IPS-18c (cell line): Measurements from ENCODE around the gene SP3.

ENCODE experiments used
- H3K4me3 ChIP-seq: 2 replicates; pipeline ENCODE4 v1.7.0; 2013; ENCODE audit warnings: low read depth, mild to moderate bottlenecking, low read length, moderate library complexity; ENCODE audit not compliant: insufficient read depth
- H3K9me3 ChIP-seq: one replicate; pipeline ENCODE4 v1.6.1; 2013; ENCODE audit warnings: mild to moderate bottlenecking, low read length, moderate library complexity; ENCODE audit not compliant: control insufficient read depth, insufficient read depth

The SP3 gene

GRCh38 chr2:173959358-173959884 lies 5.8 kb downstream of the SP3 start:
- H3K9me3 ChIP-seq, result peaks cover 4% of the 10 kb centered on the region
- H3K4me3 ChIP-seq, result no peak overlapping the region

- H3K9me3 ChIP-seq, result no peaks in the 10 kb centered on the region
- no peak overlapping the region for H3K4me3 ChIP-seq
Observed at GRCh38 chr2:173958198-173958846, 6.9 kb downstream of the SP3 start.

GRCh38 chr2:173957517-173957916 lies 7.7 kb downstream of the SP3 start:
- Histone ChIP-seq H3K9me3 (no peaks in the 10 kb centered on the region), H3K4me3 (no peak overlapping the region)

GRCh38 chr2:173956454-173956853 lies 8.7 kb downstream of the SP3 start:
- no peak overlapping the region for H3K4me3 ChIP-seq
- no peaks in the 10 kb centered on the region for H3K9me3 ChIP-seq

- Histone ChIP-seq H3K4me3 (no peak overlapping the region), H3K9me3 (no peaks in the 10 kb centered on the region)
Observed at GRCh38 chr2:173955867-173956266, 9.3 kb downstream of the SP3 start.

- no peak overlapping the region for H3K4me3 ChIP-seq
- no peaks in the 10 kb centered on the region for H3K9me3 ChIP-seq
Observed at GRCh38 chr2:173955004-173955403, 10.2 kb downstream of the SP3 start.

- Histone ChIP-seq H3K9me3 (no peaks in the 10 kb centered on the region), H3K4me3 (no peak overlapping the region)
Observed at GRCh38 chr2:173953047-173953424, 12.1 kb downstream of the SP3 start.

GRCh38 chr2:173952267-173953046 lies 12.7 kb downstream of the SP3 start:
- Histone ChIP-seq H3K9me3 (no peaks in the 10 kb centered on the region), H3K4me3 (no peak overlapping the region)

GRCh38 chr2:173948842-173949241 lies 16.3 kb downstream of the SP3 start:
- H3K4me3 ChIP-seq, result no peak overlapping the region
- H3K9me3 ChIP-seq, result no peaks in the 10 kb centered on the region

- Histone ChIP-seq H3K9me3 (no peaks in the 10 kb centered on the region), H3K4me3 (no peak overlapping the region)
Observed at GRCh38 chr2:173948198-173948597, 17.0 kb downstream of the SP3 start.

- H3K9me3 ChIP-seq, result no peaks in the 10 kb centered on the region
Observed at GRCh38 chr2:173947131-173947530, 18.0 kb downstream of the SP3 start.

GRCh38 chr2:173943738-173944137 lies 21.4 kb downstream of the SP3 start:
- H3K4me3 ChIP-seq, result no peak overlapping the region
- no peaks in the 10 kb centered on the region for H3K9me3 ChIP-seq

More at GRCh38 chr2:173947131-173947530, 18.0 kb downstream of the SP3 start:
- no peak overlapping the region for H3K4me3 ChIP-seq

GRCh38 chr2:173942861-173943523 lies 22.2 kb downstream of the SP3 start:
- Histone ChIP-seq H3K9me3 (no peaks in the 10 kb centered on the region), H3K4me3 (no peak overlapping the region)

- Histone ChIP-seq H3K4me3 (no peak overlapping the region), H3K9me3 (no peaks in the 10 kb centered on the region)
Observed at GRCh38 chr2:173941567-173941966, 23.6 kb downstream of the SP3 start.

GRCh38 chr2:173940208-173941020 lies 24.8 kb downstream of the SP3 start:
- Histone ChIP-seq H3K9me3 (no peaks in the 10 kb centered on the region), H3K4me3 (no peak overlapping the region)

- no peak overlapping the region for H3K4me3 ChIP-seq
Observed at GRCh38 chr2:173938700-173939384, 26.3 kb downstream of the SP3 start.

GRCh38 chr2:173935305-173935704 lies 29.9 kb downstream of the SP3 start:
- Histone ChIP-seq H3K4me3 (no peak overlapping the region), H3K9me3 (no peaks in the 10 kb centered on the region)

More at GRCh38 chr2:173938700-173939384, 26.3 kb downstream of the SP3 start:
- no peaks in the 10 kb centered on the region for H3K9me3 ChIP-seq
